GM03348 (cell line): ENCODE measurements around the gene BST1.
"Not testable (repeated sequence)": the region's sequence is repeated elsewhere in the genome, so short reads cannot be mapped to it uniquely, and the experiment has no call there.

ENCODE experiments used
- DNase-seq: peaks from one replicate; pipeline ENCODE4 v3.0.0; 2012; ENCODE audit warnings: low spot score

Gene BST1

GRCh38 chr4:15749001-15749400, 46.1 kb downstream of the BST1 start:
- no peak for DNase-seq

DNA sequence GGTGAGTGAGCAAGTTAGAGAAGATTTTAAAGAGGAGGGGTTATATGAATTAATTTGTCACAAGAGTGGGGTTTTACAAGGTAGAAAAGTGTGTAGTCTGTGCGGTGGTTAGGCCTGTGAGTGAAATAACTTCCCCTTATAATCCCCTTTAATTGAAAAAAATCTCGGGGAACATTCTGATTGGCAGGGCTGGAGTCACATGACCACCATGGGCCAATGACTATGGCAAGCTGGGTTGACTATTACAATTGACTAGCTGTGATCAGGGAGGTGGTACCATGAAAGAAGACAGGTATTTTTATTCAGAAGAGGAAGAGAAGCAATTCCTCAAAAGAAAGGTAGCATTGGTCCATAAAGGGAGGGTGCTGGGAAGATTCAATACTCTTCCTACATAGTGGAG, 48.3 kb downstream of the BST1 start:
- DNase-seq: no peak

DNA sequence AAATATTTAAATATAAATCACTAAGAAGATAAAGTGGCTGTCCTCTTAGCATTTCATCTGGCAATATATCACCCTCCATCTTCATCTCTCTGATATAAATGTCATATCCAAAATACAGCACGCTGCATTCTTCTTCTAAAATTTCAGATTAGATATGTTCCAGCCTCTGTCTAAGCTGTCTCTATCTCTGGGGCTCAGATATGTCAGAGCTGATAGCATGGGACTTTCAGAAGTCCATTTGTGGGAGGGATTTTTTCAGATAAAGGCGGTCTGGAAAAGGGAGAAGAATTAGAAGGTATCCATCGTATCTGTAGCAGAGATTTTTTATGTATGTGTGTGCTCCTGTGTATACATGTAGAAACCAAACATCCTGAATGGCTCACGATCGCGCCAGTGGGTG, 50.2 kb downstream of the BST1 start:
- no peak for DNase-seq

- DNase-seq: no peak
Measured at GRCh38 chr4:15753786-15754185, 50.9 kb downstream of the BST1 start.

GRCh38 chr4:15754323-15754722, 51.5 kb downstream of the BST1 start:
- no peak for DNase-seq

GRCh38 chr4:15755321-15756155, 52.7 kb downstream of the BST1 start:
- no peak for DNase-seq

- DNase-seq: no peak
Measured at GRCh38 chr4:15756361-15756861, 53.5 kb downstream of the BST1 start.

DNA sequence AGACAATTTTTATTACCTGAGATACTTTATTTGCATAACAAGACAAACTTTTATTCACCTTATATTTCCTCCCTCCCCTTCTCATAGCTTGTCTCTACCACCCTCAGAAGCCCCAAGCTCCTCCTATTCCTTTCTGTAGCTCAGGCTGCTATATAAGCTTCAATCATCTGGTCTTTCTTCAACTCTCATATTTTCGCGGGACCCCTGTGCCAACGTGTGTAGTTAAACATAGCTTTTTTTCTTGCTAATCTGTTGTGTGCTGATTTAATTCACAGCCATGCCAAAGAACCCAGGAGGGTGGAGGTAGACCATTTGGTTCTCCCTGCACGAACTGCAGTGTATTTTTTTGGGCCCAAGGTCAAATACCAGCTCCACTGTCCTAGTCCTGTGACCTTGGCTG, 54.2 kb downstream of the BST1 start:
- no peak for DNase-seq

DNA sequence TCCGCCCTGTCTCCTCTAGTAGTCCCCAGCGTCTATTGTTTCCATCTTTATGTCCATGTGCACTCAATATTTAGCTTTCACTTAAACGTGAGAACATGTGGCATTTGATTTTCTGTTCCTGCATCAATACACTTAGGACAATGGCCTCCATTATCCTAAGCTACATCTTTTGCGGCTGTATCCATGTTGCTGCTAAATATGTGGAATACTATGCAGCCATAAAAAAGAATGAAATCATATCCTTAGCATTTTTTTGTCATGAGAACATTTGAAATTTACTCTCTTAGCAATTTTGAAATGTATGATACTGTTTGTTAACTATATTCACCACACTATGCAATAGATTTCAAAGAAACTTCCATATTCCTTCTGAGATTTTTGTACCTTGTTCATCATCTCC, 55.4 kb downstream of the BST1 start:
- no peak for DNase-seq

DNA sequence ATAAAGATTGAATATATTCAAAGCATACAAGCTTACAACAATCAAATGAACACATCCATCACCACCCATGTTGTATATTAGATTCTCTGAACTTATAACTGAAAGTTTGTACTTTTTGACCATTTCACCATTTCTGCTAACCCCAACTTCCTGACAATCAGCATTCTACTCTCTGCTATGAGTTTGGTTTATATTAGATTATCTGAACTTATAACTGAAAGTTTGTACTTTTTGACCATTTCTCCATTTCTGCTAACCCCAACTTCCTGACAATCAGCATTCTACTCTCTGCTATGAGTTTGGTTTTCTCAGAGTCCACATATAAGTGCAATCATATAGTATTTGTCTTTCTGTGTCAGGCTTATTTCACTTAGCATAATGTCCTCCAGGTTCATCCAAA, 59.6 kb downstream of the BST1 start:
- not testable (repeated sequence) for DNase-seq

DNA sequence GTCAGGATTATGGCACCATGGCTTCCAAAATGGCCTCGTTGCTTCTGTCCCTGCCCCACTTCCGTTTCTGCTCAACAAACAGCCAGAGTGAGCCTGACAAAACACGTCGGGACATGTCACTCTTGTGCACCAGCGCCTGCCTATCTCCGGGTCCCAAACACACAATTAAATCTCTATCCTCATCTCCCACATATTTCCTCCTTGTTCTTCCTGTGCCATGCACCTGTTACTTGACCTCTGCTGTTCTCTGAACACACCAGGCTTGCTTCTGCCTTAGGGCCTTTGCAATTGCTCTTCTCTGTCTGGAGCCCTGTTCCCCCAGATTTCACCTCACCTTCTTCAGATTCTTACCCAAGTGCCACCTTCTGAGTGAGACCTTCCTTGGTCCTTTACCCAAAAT, 62.5 kb downstream of the BST1 start:
- DNase-seq: no peak

GRCh38 chr4:15765910-15766697, 63.2 kb downstream of the BST1 start:
- no peak for DNase-seq

DNA sequence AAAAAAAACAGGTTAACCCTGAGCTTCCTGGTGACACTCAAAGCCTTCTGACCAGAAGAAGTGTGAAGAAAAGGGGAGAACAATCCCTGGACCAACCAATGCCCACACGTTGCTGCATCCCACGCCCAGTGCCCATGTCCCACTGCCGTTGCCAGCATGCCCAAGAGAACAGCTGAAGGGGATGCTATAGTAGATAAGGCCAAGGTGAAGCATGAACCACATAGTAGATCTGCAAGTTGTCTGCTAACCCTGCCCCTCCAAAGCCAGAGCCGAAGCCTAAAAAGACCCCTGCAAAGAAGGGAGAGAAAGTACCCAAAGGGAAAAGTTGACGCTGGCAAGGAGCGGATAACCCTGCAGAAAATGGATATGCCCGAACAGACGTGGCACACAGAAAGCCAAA, 64.0 kb downstream of the BST1 start:
- no peak for DNase-seq

GRCh38 chr4:15769202-15769601, 66.3 kb downstream of the BST1 start:
- DNase-seq: no peak

GRCh38 chr4:15771216-15772058, 68.6 kb downstream of the BST1 start:
- DNase-seq: no peak

DNA sequence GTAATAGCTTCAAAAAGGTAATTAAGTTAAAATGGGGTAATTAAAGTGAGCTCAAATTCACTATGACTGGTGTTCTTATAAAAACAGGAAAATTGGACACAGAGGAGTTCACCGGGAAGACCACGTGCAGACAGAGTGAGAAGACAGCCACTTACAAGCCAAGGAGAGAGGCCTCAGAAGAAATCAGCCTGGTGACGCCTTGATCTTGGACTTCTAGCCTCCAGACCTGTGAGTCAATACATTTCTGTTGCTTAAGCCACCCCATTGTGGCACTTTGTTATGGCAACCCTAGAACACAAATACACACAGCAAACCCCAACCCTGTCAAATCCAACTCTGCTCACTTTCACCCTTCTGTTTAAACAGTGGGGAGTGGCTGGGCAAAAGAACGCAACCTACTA, 71.2 kb downstream of the BST1 start:
- DNase-seq: no peak

DNA sequence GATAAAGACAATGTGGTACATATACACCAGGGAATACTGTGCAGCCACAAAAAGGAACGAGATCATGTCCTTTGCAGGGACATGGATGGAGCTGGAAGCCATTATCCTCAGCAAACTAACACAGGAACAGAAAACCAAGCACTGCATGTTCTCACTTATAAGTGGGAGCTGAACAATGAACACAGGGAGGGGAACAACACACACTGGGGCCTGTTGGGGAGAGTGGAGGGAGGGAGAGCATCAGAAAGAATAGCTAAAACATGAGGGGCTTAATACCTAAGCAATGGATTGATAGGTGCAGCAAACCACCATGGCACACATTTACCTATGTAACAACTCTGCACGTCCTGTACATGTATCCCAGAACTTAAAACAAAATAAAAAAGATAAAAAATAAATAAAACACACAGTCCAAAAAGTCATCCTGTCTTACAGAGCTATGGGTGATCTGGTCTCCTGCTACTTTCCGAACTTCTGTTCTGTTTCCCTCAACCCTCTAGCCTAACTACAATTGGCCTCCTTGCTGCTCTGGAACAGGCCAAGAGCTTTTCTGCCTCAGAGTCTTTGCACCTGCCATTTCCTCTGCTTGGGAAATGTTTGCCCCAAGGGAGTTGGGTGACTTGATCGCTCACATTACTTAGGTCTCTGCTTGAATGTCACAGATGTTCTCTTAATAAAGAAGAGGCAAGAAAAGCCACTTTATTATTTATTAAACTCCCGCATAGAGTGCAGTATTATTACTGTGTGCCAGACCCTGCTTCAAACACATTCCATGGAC, 74.2 kb downstream of the BST1 start:
- no peak for DNase-seq

- no peak for DNase-seq
Measured at GRCh38 chr4:15777697-15778288, 74.9 kb downstream of the BST1 start.

DNA sequence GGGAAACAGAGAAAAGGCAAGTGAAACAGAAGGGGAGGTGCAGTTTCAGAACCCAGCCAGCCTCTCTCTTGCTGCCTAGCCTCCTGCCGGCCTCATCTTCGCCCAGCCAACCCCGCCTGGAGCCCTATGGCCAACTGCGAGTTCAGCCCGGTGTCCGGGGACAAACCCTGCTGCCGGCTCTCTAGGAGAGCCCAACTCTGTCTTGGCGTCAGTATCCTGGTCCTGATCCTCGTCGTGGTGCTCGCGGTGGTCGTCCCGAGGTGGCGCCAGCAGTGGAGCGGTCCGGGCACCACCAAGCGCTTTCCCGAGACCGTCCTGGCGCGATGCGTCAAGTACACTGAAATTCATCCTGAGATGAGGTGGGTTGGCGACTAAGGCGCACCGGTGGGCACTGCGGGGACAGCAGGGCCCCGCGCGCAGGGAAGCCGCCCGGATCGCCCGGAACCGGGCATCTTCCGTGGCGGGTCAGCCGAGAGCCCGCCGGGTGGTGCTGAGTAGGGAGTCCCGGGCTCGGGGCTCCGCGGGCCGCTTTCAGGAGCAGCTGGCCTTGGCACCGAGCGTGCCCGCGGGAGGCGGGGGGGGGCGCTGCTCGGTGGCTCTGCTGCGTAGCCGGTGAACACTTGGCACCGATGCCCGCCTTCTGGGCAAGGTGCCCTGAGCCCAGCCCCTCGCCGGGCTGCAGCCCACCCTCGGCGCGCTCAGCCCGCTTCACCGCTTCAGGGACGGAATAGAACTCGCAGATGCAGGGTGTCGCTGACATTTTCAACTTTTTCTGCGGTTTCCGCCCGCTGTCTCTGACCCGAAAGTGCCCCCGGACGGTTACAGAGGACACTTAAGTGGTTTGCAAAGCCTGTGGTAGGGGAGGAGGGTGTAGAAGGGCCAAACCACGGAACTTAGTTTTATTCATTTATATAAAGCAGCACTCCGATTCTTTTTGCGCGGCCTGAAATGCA, 75.7 kb downstream of the BST1 start, which contains the start of gene CD38:
Gene CD38 (plus strand): TSS at position 40 of the 953 bp plus-strand sequence. CDS start 87 bp downstream, at position 127.
- peak; percentile 53 for DNase-seq

DNA sequence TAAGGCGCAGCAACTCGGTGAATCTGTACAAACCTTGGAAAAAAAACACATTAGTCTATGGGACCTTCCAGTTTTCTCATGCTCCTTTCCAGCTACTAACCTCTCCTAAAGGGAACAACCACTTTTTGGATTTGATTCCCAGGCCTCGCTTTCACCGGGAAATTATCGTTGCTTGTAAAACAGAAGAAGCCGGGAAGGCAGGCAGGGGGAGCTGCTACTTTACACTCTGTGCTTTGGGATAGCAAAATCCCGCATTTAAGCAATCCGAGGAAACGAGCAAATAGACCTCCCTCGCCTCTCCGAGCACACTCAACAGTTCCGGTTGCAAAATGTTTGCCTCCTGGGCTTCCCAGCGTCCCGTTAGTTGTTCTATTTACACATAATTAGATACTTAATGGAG, 76.4 kb downstream of the BST1 start:
- DNase-seq: peak; percentile 76
